Osteoblast (primary cell): ENCODE measurements around the gene CSDE1. TPM values are rescaled to one million over a fixed set of nuclear protein-coding genes. Genes with fewer than 3 reads are reported as not detected.

Experiments
- DNase-seq: peaks from one replicate; pipeline ENCODE4 v3.0.0; 2011; ENCODE audit warnings: low spot score, mixed read lengths; ENCODE audit not compliant: insufficient read length; ENCODE audit errors: missing footprints
- H2AFZ ChIP-seq: 2 replicates; pipeline ENCODE4 v1.6.0; 2011; ENCODE audit warnings: mild to moderate bottlenecking, low read length
- H3K27ac ChIP-seq: 2 replicates; pipeline ENCODE4 v1.5.1; 2011; ENCODE audit warnings: mild to moderate bottlenecking, low read depth, low read length, moderate library complexity
- H3K27me3 ChIP-seq: 2 replicates; pipeline ENCODE4 v1.6.0; 2012; ENCODE audit warnings: mild to moderate bottlenecking, control low read depth, inconsistent platforms, low read length, moderate library complexity; ENCODE audit not compliant: insufficient read depth
- H3K36me3 ChIP-seq: 2 replicates; pipeline ENCODE4 v1.5.1; 2011; ENCODE audit warnings: mild to moderate bottlenecking, low read length, control low read depth, moderate library complexity; ENCODE audit not compliant: insufficient read depth
- H3K4me1 ChIP-seq: 2 replicates; pipeline ENCODE4 v1.5.1; 2011; ENCODE audit warnings: mild to moderate bottlenecking, low read length, control low read depth, moderate library complexity; ENCODE audit not compliant: insufficient read depth
- H3K4me2 ChIP-seq: 2 replicates; pipeline ENCODE4 v1.6.0; 2011; ENCODE audit warnings: mild to moderate bottlenecking, low read length; ENCODE audit not compliant: insufficient read depth
- H3K4me3 ChIP-seq: fragments of 200-600 bp; sonication (generic); 3 replicates; pipeline ENCODE4 v1.5.1; 2012; ENCODE audit warnings: mild to moderate bottlenecking, low read length, inconsistent platforms; ENCODE audit not compliant: insufficient read depth
- H3K79me2 ChIP-seq: 2 replicates; pipeline ENCODE4 v1.6.0; 2012; ENCODE audit warnings: mild to moderate bottlenecking, low read length, control low read depth, inconsistent platforms; ENCODE audit not compliant: insufficient read depth
- H3K9me3 ChIP-seq: 2 replicates; pipeline ENCODE4 v1.5.1; 2011; ENCODE audit warnings: low read depth, low read length, control low read depth
- H4K20me1 ChIP-seq: 2 replicates; pipeline ENCODE4 v1.6.0; 2012; ENCODE audit warnings: mild to moderate bottlenecking, low read length, control low read depth; ENCODE audit not compliant: insufficient read depth
- CTCF ChIP-seq: IDR thresholded peaks from 2 replicates; pipeline ENCODE4 v1.5.1; 2011; ENCODE audit warnings: mild to moderate bottlenecking, low read depth, low read length, moderate library complexity; ENCODE audit errors: extremely low read depth
- total RNA-seq: library from RNA; depleted of rRNA; stranded (reverse); fragments of >200 nt; gene quantifications from 2 replicates; pipeline ENCODE4 v1.2.3, GENCODE V29; 2012

Gene CSDE1
- total RNA-seq, 1 donor: 599 TPM

- Histone ChIP-seq H3K79me2 (no peaks in the 10 kb centered on the region), H3K4me1 (no peaks in the 10 kb centered on the region), H3K27ac (no peak overlapping the region), H3K9me3 (no peaks in the 10 kb centered on the region), H4K20me1 (no peaks in the 10 kb centered on the region), H3K36me3 (no peaks in the 10 kb centered on the region), H3K4me2 (no peak overlapping the region), H2AFZ (no peak overlapping the region), H3K4me3 (no peak overlapping the region), H3K27me3 (peaks cover 4% of the 10 kb centered on the region)
- no peak for TF ChIP-seq CTCF
- DNase-seq: no peak
These were observed 63.1 kb downstream of the CSDE1 start for GRCh38 chr1:114694540-114695310.

- DNase-seq: no peak
- Histone ChIP-seq H3K4me1 (no peaks in the 10 kb centered on the region), H3K27me3 (peaks cover 10% of the 10 kb centered on the region), H3K36me3 (no peaks in the 10 kb centered on the region), H4K20me1 (no peaks in the 10 kb centered on the region), H3K4me2 (no peak overlapping the region), H3K4me3 (no peak overlapping the region), H3K79me2 (no peaks in the 10 kb centered on the region), H2AFZ (no peak overlapping the region), H3K9me3 (no peaks in the 10 kb centered on the region), H3K27ac (no peak overlapping the region)
- TF ChIP-seq CTCF: no peak
These were observed 64.8 kb downstream of the CSDE1 start for GRCh38 chr1:114692947-114693346.

- Histone ChIP-seq H3K79me2 (no peaks in the 10 kb centered on the region), H3K4me2 (no peak overlapping the region), H3K36me3 (no peaks in the 10 kb centered on the region), H3K4me3 (no peak overlapping the region), H4K20me1 (no peaks in the 10 kb centered on the region), H3K4me1 (no peaks in the 10 kb centered on the region), H3K9me3 (no peaks in the 10 kb centered on the region), H3K27ac (no peak overlapping the region), H3K27me3 (peaks cover 12% of the 10 kb centered on the region), H2AFZ (no peak overlapping the region)
- no peak for DNase-seq
- TF ChIP-seq CTCF: no peak
These were observed 66.7 kb downstream of the CSDE1 start for GRCh38 chr1:114691061-114691460.

GRCh38 chr1:114690148-114690547 is 67.6 kb downstream of the CSDE1 start:
- peaks cover 14% of the 10 kb centered on the region for H3K27me3 ChIP-seq
- no peak for TF ChIP-seq CTCF
- H3K79me2 ChIP-seq: no peaks in the 10 kb centered on the region
- no peaks in the 10 kb centered on the region for H3K9me3 ChIP-seq
- H3K4me2 ChIP-seq: no peak overlapping the region
- no peaks in the 10 kb centered on the region for H3K36me3 ChIP-seq
- no peak overlapping the region for H3K4me3 ChIP-seq
- H3K27ac ChIP-seq: no peak overlapping the region
- H3K4me1 ChIP-seq: no peaks in the 10 kb centered on the region
- DNase-seq: no peak
- no peaks in the 10 kb centered on the region for H4K20me1 ChIP-seq
- no peak overlapping the region for H2AFZ ChIP-seq
